GM08714 (cell line): ENCODE data around the gene LRFN2.

ENCODE experiments used
- H3K4me3 ChIP-seq: fragments of 200-500 bp; sonication (Bioruptor generic); 2 replicates; pipeline ENCODE4 v1.5.1; 2014; ENCODE audit warnings: mild to moderate bottlenecking, low read length, inconsistent platforms
- ZNF274 ChIP-seq: IDR thresholded peaks from 2 replicates; pipeline ENCODE4 v1.6.1; 2012; ENCODE audit warnings: mild to moderate bottlenecking, low read depth, low read length

Gene LRFN2

DNA sequence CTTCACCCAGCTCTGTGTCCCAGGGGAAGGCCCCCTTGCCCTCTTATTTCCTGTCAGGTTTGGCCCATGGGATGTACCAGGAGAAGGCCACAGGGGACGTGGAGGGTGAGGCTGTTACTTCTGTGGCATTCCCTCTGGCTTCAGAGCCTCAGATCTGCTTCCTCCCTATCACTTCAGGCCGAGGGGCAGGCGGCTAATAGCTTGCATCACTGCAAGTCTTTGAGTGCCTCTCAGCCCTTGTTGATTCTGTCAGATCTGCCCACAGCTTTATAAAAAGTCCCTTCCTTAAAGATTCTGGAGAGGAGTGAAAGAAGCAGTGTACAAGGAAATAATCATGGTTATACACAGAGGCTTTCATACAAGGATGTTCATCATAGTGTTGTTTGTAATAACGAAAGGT, 86.9 kb downstream of the LRFN2 start:
- TF ChIP-seq ZNF274 = no peak
- no peak overlapping the region for H3K4me3 ChIP-seq

DNA sequence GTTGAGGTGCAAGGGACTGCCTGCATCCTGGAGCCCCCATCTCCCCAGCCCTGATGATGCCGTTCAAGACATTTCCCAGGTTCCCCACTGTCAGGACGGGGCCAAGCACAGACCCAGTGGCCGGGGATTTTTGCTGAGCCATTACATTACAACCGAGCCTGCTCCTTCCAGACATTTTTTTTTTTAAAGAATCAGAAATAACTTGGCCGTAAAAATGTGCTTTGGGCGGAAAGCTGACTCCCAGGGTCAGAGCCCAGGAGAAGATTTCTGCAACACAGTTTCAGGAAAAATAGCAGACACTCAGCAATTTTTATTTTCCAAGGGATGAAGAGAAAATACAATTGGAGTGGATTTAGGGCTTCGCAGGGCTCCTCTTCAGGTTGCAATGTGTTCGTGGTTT, 87.9 kb downstream of the LRFN2 start:
- TF ChIP-seq ZNF274 = no peak
- H3K4me3 ChIP-seq = no peak overlapping the region

DNA sequence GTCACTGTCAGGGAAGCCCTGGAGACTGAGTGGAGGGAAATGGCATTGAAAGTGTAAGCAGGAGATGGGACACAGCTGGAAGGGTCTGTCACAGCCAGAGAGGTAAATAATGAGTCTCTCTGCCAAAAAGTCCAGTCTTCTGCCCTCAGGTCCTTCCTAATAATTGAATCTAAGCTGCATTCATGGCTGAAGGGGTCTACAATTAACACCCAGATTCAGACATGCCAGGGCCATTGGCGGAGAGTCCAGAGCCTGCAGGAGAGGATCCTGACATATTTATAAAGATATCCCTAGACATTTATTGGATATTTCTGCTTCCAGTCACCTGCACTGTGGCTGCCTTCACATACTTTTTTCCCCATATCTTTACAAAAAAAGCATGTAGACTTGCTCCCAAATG, 89.0 kb downstream of the LRFN2 start:
- no peak for TF ChIP-seq ZNF274
- no peak overlapping the region for H3K4me3 ChIP-seq

DNA sequence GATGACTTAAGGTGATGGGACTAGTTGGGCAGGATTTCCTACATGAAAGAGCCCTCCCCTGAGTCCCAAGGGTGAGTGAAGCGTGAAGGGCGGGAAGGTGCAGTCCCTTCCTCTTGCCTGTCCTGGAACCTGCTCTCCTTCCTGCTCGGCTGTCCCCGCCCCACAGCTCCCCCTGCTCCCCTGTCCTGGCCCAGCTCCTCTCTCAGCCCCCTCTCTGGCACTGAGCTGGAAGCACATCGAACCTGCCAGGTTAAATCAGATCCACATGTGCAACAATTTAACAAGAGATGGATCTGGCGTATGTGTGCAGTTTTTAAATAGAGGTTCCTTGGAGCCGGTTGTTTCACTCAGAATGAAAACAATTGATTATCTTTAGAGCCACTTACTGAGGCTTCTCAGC, 95.0 kb downstream of the LRFN2 start:
- H3K4me3 ChIP-seq = no peak overlapping the region
- TF ChIP-seq ZNF274 = no peak

DNA sequence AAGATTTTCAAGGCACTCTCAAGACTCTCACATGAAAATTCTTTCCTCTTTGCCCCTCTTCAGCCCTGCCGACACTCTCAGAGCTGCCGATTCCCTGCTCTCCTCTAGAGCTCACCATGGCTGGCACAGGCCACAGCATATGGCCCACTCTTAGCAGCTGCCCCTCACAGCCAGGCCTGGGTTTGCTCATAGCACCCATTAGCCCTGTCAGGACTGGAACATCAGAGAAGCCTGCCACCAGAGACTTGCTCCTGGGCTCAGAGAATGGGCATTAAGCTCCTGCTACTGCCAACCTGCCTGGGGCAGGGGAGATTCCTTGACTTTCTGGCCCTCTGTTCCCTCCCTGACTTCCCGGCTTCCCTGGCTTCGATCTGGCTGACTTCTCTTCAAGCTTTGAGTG, 96.7 kb downstream of the LRFN2 start:
- TF ChIP-seq ZNF274 = no peak
- no peak overlapping the region for H3K4me3 ChIP-seq

DNA sequence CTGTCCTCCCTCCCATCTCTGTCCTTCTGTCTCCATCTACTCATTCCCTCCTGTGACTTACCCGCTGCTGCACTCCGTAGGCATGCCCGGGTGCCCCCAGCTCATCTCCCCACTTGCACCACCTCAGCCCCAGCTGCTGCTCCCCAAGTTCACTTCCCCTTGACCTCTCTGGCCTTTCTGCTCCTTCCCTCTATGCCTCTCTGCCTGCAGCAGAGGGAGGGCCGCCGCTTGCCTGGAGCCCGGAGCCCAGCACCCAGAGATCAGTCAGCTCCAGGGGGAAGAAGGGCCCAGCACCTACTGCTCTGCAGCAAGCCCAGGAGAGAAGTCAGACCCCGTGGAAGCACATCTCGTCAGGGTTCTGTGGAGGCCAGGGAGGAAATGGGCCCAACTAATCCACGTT, 97.4 kb downstream of the LRFN2 start:
- no peak overlapping the region for H3K4me3 ChIP-seq
- no peak for TF ChIP-seq ZNF274

DNA sequence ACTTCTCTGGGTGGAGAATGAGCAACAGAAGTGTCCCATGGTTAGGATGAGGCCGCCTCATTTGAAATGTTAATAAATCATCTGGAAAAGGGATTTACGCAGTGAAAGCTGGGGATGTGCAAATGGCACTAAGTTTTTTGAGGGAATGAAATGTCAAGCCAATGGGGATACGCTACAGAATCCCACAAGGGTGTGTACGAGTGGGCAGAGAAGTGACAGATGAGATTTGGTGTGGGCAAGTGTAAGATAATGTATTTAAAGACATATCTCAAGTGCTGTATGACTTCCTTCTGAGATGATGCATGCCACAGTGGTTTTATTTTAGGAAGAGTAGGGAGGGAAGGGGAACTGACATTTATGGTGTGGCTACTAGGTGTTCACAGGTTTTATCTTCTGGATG, 100.6 kb downstream of the LRFN2 start:
- TF ChIP-seq ZNF274 = no peak

DNA sequence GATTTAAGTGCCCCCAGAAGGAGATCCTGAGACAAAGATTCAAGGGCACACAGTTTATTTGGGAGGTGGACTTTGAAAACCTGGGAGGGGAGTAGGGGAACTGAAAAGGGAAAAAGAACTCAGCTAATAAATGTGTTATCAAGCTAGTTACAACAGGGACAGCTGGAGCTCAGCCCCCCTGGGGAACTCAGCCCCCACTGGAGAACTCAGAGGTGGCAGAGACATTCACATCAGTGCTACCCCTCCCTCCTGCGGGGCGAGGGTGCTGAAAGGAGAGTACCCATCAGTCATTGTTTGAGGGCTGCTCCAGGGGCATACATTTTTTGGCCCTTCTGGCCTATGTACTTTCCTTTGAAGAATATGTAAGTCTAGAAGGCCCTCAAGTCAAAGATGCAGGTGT, 101.4 kb downstream of the LRFN2 start:
- H3K4me3 ChIP-seq = no peak overlapping the region
- no peak for TF ChIP-seq ZNF274

More for the DNA sequence above, 100.6 kb downstream of the LRFN2 start:
- no peak overlapping the region for H3K4me3 ChIP-seq

DNA sequence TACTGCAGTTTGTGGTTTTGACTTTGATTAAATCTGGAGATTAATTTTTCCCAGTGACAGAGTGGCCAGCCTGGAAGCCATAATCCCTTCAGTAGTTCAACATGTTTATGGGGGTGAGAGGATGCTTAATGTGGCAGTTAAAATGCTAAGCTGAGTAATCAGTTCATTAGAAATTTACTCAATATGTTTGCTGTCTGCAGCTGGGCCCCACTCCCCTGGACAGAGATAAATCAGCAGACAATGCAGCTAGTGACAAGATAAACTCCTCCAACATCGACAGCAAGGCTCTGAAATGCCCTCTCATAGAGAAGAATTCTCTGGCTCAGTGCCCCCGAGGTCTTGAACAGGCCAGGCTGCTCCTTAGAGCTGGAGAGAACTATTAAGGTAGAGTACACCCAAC, 101.9 kb downstream of the LRFN2 start:
- H3K4me3 ChIP-seq = no peak overlapping the region

DNA sequence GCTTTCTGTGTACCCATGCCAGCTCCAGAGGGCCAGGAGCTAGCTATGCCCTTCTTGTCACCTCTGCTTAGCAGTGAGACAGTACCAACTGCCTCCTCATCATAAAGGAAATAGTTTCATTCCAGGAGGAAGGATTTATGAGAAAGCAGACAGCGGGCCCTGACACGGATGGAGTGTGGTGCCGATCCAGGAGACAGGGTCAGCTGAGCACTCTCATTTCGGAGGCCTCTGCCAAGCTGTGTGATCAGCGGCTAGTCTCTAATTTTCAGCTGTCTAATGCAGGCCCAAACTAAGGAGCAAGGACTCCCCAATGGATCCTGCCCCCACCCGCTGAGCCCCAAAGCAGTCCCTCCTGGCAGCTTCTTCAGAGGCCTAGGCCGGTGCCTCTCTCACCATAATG, 103.1 kb downstream of the LRFN2 start:
- H3K4me3 ChIP-seq = no peak overlapping the region
- no peak for TF ChIP-seq ZNF274

More for the DNA sequence above, 101.9 kb downstream of the LRFN2 start:
- no peak for TF ChIP-seq ZNF274

DNA sequence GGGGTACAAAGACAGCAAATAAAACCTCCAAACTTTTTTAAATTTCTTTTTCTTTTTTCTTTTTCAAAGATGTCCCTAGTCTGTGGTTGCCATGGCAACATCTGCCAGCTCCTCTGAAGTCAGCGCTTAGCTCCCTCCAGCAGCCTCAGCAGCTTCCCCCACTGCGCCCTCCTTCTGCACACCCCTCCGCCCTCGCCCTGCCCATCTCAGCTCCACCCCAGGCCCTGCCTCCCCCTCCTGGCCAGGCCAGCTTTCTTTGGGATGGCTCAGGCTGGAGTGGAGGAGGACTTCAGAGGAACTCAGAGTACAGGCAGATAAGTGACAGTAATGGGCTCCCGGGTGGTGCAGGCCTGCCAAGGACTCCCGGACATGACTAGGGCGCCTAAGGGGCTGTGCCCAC, 104.6 kb downstream of the LRFN2 start:
- TF ChIP-seq ZNF274 = no peak
- no peak overlapping the region for H3K4me3 ChIP-seq

DNA sequence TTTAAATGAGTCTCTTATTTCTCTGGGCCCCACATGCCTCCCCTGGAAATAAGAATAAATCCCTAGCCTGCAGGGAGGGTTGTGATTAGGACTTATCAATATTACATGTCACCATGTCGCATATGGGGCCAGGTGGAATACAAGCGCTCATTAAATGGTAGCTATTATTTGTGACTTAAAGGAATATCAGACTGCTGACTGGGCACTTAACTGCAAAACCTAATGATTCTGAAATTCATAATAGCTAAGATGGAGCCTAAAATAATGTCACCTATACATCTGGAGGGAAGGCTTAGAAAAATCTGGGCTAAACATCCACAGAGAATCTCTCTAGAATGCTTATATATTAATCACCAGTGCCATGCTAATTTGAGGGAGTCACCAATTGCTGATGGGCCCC, 106.5 kb downstream of the LRFN2 start:
- TF ChIP-seq ZNF274 = no peak

DNA sequence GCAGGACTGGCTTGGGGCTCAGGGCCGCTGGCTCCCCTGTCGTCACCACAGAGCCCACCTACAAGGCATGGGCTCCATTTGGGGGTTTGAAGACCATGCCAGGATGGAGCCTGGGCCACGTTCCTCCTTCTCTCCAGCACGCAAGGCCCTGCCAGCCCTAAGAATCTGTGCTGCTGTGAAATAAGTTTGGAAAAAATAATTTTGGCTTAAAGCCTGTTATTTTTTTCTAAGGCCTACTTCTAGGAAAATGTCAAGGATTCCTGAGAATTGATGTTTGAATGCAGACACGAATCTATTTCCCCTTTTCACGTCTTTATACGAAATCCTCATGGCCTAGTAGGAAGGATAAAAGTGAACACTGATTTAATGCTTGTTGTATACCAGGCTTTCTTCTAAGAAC, 107.5 kb downstream of the LRFN2 start:
- no peak for TF ChIP-seq ZNF274
- H3K4me3 ChIP-seq = no peak overlapping the region

More for the DNA sequence above, 106.5 kb downstream of the LRFN2 start:
- no peak overlapping the region for H3K4me3 ChIP-seq

DNA sequence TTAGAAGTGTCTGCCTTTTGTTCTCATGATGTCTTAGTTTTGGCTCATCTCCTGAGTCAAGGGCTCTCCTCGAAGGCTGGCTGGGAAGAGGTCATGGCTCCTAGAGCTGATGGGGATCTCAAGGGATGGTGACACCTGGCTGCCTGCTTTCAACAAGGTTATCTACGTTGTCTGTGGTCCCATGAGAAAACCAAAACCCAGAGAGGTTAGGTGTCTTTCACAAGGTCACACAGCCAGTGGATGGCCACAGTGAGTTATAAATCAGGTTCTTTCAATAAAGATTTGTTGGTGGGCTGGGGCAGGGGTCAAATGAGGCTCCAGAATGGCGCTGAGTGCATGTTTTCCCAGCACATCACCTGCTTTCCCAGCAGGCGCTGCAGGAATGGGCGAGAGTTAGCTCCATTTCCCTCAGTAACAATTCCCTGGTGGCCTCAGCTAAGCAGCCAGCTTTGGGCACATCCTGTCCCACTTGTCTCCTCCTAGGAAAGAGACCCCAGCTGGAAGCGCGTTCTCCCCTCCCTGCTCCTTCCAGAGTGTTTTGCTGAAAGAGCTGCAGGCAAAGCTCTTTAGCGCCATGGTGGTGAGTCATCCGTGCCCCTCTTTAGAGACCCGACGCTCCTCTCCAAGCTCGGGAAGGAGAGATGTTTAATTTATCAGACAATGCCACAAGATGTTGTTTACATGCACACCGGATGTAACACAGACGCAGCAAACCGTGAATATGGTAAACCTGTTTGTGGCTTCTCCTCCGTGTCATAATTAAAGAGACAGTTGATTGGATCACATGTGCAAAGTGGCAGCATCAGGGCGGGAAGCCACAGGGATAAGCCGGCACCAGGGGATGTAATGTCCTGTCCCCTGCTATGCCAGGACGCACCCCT, 109.7 kb downstream of the LRFN2 start:
- no peak for TF ChIP-seq ZNF274
- H3K4me3 ChIP-seq = no peak overlapping the region

DNA sequence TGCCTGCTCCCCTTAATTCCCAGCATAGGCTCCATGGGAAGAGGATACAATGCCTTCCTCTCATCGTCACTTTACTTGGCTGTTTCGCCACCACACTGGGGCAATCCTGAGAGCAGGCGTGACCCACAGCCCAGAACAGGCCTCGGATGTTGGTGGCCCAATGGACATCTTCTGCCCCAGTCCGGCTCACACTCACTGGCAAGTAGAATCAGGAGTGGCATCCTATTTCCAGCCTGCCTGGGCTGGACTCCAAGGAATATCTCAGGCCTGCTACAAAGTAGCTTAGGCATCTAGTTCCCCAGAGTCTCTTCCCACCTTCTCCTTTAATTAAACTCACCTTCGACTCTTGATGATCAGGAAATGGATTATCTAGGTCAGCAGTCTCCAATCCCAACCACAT, 110.5 kb downstream of the LRFN2 start:
- TF ChIP-seq ZNF274 = no peak
- no peak overlapping the region for H3K4me3 ChIP-seq

DNA sequence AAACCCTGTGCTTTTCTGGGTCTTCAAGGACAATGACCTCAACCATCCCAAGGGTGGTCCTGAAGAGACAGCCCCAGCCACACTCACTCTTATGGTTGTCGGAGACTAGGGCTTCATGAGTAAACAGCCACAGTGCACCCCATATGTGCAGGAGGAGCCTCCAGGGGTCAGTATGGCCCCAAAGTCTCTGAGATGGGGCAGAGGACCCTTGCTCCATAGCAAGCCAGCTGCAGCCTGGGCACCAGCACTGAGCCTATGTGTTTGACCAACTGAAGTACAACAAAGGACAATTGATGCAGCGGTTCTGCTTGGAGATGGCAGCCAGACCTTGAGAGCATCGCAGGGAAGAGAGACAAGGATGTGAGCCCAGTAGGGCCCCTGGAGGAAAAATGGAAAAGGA, 112.2 kb downstream of the LRFN2 start:
- no peak for TF ChIP-seq ZNF274
- no peak overlapping the region for H3K4me3 ChIP-seq
